Mesenchymal stem cell (in vitro differentiated cells and primary cell): ENCODE measurements around the gene GLI3.
A peak's percentile ranks its signal among the peaks of the same experiment; 100 is the strongest.

Source experiments
- DNase-seq: peaks from one replicate; pipeline ENCODE4 v3.0.0-alpha.2; 2013
- H2AFZ ChIP-seq: one replicate; pipeline ENCODE4 v1.6.1; 2013; ENCODE audit warnings: low read depth, mild to moderate bottlenecking, control low read depth, inconsistent platforms, low read length, moderate library complexity
- H2AK5ac ChIP-seq: 2 replicates; pipeline ENCODE4 v1.6.1; 2013; ENCODE audit warnings: low read length, moderate library complexity, mild to moderate bottlenecking, inconsistent platforms; ENCODE audit not compliant: severe bottlenecking
- H2BK120ac ChIP-seq: one replicate; pipeline ENCODE4 v1.6.1; 2013; ENCODE audit warnings: low read depth, mild to moderate bottlenecking, inconsistent platforms, low read length, moderate library complexity
- H2BK12ac ChIP-seq, 2 experiments: one replicate each; pipeline ENCODE4 v1.6.1; 2013; ENCODE audit warnings: inconsistent platforms in 2 of 2, low read length in 2 of 2, mild to moderate bottlenecking in 2 of 2, moderate library complexity in 2 of 2, control low read depth in 1 of 2
- H2BK15ac ChIP-seq: one replicate; pipeline ENCODE4 v1.6.1; 2013; ENCODE audit warnings: mild to moderate bottlenecking, low read depth, inconsistent platforms; ENCODE audit not compliant: poor library complexity, severe bottlenecking
- H2BK5ac ChIP-seq: 2 replicates; pipeline ENCODE4 v1.6.1; 2013; ENCODE audit warnings: low read depth, mild to moderate bottlenecking, low read length, control low read depth, inconsistent platforms; ENCODE audit not compliant: poor library complexity, severe bottlenecking
- H3K14ac ChIP-seq, 2 experiments: one replicate each; pipeline ENCODE4 v1.6.1; 2013; ENCODE audit warnings: inconsistent platforms in 2 of 2, low read length in 2 of 2, control low read depth in 1 of 2, mild to moderate bottlenecking in 1 of 2, moderate library complexity in 1 of 2
- H3K18ac ChIP-seq, 2 experiments: one replicate each; pipeline ENCODE4 v1.6.1; 2013; ENCODE audit warnings: inconsistent platforms in 2 of 2, low read length in 2 of 2, control low read depth in 1 of 2, low read depth in 1 of 2, mild to moderate bottlenecking in 1 of 2
- H3K23ac ChIP-seq, 2 experiments: one replicate each; pipeline ENCODE4 v1.6.1; 2013; ENCODE audit warnings: inconsistent platforms in 2 of 2, low read length in 2 of 2, mild to moderate bottlenecking in 2 of 2, moderate library complexity in 2 of 2, control low read depth in 1 of 2
- H3K27ac ChIP-seq: 2 replicates; pipeline ENCODE4 v1.5.1; 2013; ENCODE audit warnings: mild to moderate bottlenecking, moderate library complexity, low read length, control low read depth, inconsistent platforms; ENCODE audit not compliant: poor library complexity, severe bottlenecking
- H3K27me3 ChIP-seq, 2 experiments: 2 replicates each; pipeline versions ENCODE4 v1.6.1 to v1.7.0; 2013; ENCODE audit warnings: low read length in 2 of 2, mild to moderate bottlenecking in 2 of 2, moderate library complexity in 2 of 2, control low read depth in 1 of 2, inconsistent platforms in 1 of 2; ENCODE audit not compliant: control insufficient read depth in 1 of 2, insufficient read depth in 1 of 2
- H3K36me3 ChIP-seq, 2 experiments: 2 replicates each; pipeline versions ENCODE4 v1.6.1 to v1.7.0; 2013; ENCODE audit warnings: low read length in 2 of 2, control low read depth in 1 of 2, inconsistent platforms in 1 of 2, low read depth in 1 of 2, mild to moderate bottlenecking in 1 of 2; ENCODE audit not compliant: insufficient read depth in 2 of 2, control insufficient read depth in 1 of 2
- H3K4ac ChIP-seq, 2 experiments: one replicate each; pipeline ENCODE4 v1.6.1; 2013; ENCODE audit warnings: inconsistent platforms in 2 of 2, low read length in 2 of 2, mild to moderate bottlenecking in 2 of 2, moderate library complexity in 2 of 2, control low read depth in 1 of 2, low read depth in 1 of 2
- H3K4me1 ChIP-seq: 2 replicates; pipeline ENCODE4 v1.6.1; 2013; ENCODE audit warnings: low read depth, low read length, control low read depth; ENCODE audit not compliant: control insufficient read depth, insufficient read depth
- H3K4me2 ChIP-seq: 2 replicates; pipeline ENCODE4 v1.6.1; 2013; ENCODE audit warnings: low read length, mild to moderate bottlenecking, inconsistent platforms; ENCODE audit not compliant: poor library complexity, severe bottlenecking
- H3K4me3 ChIP-seq, 2 experiments: 2 replicates each; pipeline versions ENCODE4 v1.5.1 to v1.7.0; 2013; ENCODE audit warnings: low read length in 2 of 2, mild to moderate bottlenecking in 2 of 2, control low read depth in 1 of 2, low read depth in 1 of 2; ENCODE audit not compliant: insufficient read depth in 1 of 2
- H3K79me1 ChIP-seq: replicated peaks from 2 replicates; pipeline ENCODE4 v1.6.1; 2013; ENCODE audit warnings: mild to moderate bottlenecking, control low read depth, low read length, inconsistent platforms; ENCODE audit not compliant: poor library complexity, severe bottlenecking
- H3K9ac ChIP-seq: 2 replicates; pipeline ENCODE4 v1.7.0; 2013; ENCODE audit warnings: mild to moderate bottlenecking, low read length, moderate library complexity
- H3K9me3 ChIP-seq: 2 replicates; pipeline ENCODE4 v1.7.0; 2013; ENCODE audit warnings: mild to moderate bottlenecking, low read length; ENCODE audit not compliant: control insufficient read depth
- H4K8ac ChIP-seq: one replicate; pipeline ENCODE4 v1.6.1; 2013; ENCODE audit warnings: inconsistent platforms, mild to moderate bottlenecking, low read length, moderate library complexity
- H4K91ac ChIP-seq: one replicate; pipeline ENCODE4 v1.6.1; 2013; ENCODE audit warnings: mild to moderate bottlenecking, low read length, inconsistent platforms
- WGBS: methylation state at CpG from one replicate; pipeline ENCODE4 v1.1.7; 2013; ENCODE audit warnings: mixed read lengths; 5-methylcytosine and 5-hydroxymethylcytosine counted together

The GLI3 gene

GRCh38 chr7:42080841-42081586 is 156.0 kb downstream of the GLI3 start:
- peak overlapping the region; percentile 51 for H4K8ac ChIP-seq
- H3K9me3 ChIP-seq: no peaks in the 10 kb centered on the region
- no peak overlapping the region for H3K23ac ChIP-seq
- H3K36me3 ChIP-seq: peaks cover 0 to 4% of the 10 kb centered on the region in 2 experiments
- no peak overlapping the region for H3K4ac ChIP-seq
- peak overlapping the region; percentile 51 for H3K4me2 ChIP-seq
- no peak overlapping the region for H4K91ac ChIP-seq
- no peak for DNase-seq
- H3K27ac ChIP-seq: peak overlapping the region; percentile 69
- peaks cover 3% of the 10 kb centered on the region for H3K79me1 ChIP-seq
- no peak overlapping the region for H3K14ac ChIP-seq
- H2BK120ac ChIP-seq: no peak overlapping the region
- no peak overlapping the region for H2AFZ ChIP-seq
- 70% methylated on average over 13 of the region's 15 CpGs for WGBS
- peaks cover 16% of the 10 kb centered on the region for H3K4me1 ChIP-seq
- H2BK15ac ChIP-seq: no peak overlapping the region
- H3K27me3 ChIP-seq: no peaks in the 10 kb centered on the region
- peak overlapping the region; percentile 59 for H2BK5ac ChIP-seq
- H3K9ac ChIP-seq: no peak overlapping the region
- H2BK12ac ChIP-seq: no peak overlapping the region
- H3K4me3 ChIP-seq: no peak overlapping the region
- H3K18ac ChIP-seq: no peak overlapping the region
- no peak overlapping the region for H2AK5ac ChIP-seq

DNA sequence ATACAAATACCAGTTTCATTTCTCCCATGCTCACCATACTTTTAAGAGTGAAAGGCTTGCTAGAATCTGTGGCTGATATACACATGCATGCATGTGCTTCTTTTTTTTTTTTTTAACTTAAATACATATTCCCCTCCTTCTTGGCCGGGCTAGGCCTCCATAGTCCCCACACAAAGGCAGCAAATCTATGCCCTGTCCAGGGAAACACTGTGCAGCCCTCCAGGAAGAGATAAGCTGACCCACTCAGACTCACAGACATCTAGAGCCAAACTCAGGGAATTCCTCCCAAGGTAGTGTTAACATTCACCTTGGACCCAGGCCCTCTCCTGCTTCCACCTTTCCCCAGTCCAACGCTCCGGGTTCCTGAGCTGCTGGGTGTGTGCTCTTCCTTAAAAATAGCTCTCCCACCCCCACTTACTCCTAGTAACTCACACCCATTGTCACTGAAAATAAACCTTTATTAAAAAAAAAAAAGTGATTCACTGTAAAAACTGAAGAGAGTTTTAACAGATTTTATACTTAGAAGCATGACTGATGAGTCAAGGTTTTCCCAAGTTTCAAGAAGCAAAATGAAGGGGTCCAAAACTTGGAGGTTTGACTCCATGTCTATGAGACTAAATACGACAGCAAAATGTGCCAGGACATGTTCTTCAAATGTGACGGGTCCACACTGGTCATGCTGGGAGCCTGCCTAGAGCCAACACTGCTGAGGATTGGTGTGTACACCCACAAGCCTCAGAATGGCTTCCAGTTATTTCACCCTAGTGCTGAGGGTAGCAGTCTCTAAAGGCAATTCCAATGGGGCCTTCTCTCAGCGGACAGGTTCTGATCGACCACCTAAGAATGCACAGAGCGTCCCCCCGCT is 159.5 kb downstream of the GLI3 start:
- no peak overlapping the region for H3K9ac ChIP-seq
- H3K23ac ChIP-seq: no peak overlapping the region
- no peaks in the 10 kb centered on the region for H3K9me3 ChIP-seq
- no peaks in the 10 kb centered on the region for H3K27me3 ChIP-seq
- H3K4ac ChIP-seq: no peak overlapping the region
- H2BK15ac ChIP-seq: no peak overlapping the region
- H2AFZ ChIP-seq: no peak overlapping the region
- H4K91ac ChIP-seq: no peak overlapping the region
- WGBS: 95% methylated on average over 9 of the region's 9 CpGs
- no peak overlapping the region for H2BK120ac ChIP-seq
- DNase-seq: no peak
- H3K4me3 ChIP-seq: no peak overlapping the region
- no peak overlapping the region for H3K27ac ChIP-seq
- peaks cover 0 to 28% of the 10 kb centered on the region in 2 experiments for H3K36me3 ChIP-seq
- H4K8ac ChIP-seq: no peak overlapping the region
- peak overlapping the region in 1 of 2 experiments; percentile 63 for H2BK12ac ChIP-seq
- no peak overlapping the region for H3K4me2 ChIP-seq
- peaks cover 5% of the 10 kb centered on the region for H3K79me1 ChIP-seq
- peak overlapping the region; percentile 18 for H2AK5ac ChIP-seq
- no peak overlapping the region for H2BK5ac ChIP-seq
- H3K4me1 ChIP-seq: peaks cover 16% of the 10 kb centered on the region
- H3K18ac ChIP-seq: peak overlapping the region in 1 of 2 experiments; percentile 5
- no peak overlapping the region for H3K14ac ChIP-seq

DNA sequence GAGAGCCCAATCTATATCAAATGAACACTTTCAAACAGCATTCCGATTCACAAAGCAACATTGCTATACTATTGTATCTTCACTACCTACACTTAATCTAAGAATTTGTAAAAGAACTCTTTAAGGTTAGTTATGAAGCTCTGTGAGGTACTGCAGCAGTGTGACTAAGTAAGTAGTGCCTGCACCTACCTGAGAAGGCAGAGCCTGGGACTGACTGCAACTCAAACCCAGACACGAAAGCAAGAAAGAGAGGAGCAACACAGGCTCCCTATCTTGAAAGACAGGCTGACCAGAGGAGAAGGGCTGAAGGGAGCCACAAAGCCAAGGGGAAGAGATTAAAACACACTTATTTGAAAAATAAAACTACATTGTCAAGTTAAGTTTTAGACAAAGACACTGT is 160.1 kb downstream of the GLI3 start:
- Histone ChIP-seq H3K14ac (no peak overlapping the region), H3K36me3 (peaks cover 0 to 28% of the 10 kb centered on the region in 2 experiments), H2BK120ac (no peak overlapping the region), H3K23ac (no peak overlapping the region), H4K91ac (no peak overlapping the region), H2AK5ac (no peak overlapping the region), H3K4me3 (no peak overlapping the region), H3K9me3 (no peaks in the 10 kb centered on the region), H3K9ac (no peak overlapping the region), H2AFZ (no peak overlapping the region), H2BK5ac (no peak overlapping the region), H3K18ac (no peak overlapping the region), H3K4me1 (peaks cover 12% of the 10 kb centered on the region), H3K4me2 (no peak overlapping the region), H3K27me3 (no peaks in the 10 kb centered on the region), H4K8ac (no peak overlapping the region), H3K79me1 (peaks cover 5% of the 10 kb centered on the region), H2BK15ac (no peak overlapping the region), H3K27ac (no peak overlapping the region), H3K4ac (no peak overlapping the region), H2BK12ac (no peak overlapping the region)
- no peak for DNase-seq
- WGBS: 100% methylated on average over 1 of the region's 2 CpGs

DNA sequence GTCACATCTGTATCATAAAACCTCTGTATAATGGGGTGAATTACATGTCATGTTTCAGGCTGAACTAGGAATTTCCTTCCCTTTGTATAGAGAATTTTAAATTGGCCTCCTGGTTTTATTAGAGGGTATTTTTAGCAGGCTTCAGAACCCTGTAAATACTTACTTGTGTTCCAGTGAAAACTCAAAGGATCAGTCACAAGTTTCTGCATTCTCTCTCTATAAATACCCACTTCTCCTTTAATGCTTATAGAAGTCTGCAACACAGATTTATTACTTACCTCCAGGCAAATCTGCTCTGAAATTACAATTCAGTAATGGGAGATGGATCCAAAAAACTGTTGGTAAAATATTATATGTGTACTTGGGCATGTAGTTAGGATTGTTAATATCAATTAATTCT is 161.6 kb downstream of the GLI3 start:
- Histone ChIP-seq H2AK5ac (no peak overlapping the region), H3K27me3 (no peaks in the 10 kb centered on the region), H2BK15ac (no peak overlapping the region), H3K14ac (no peak overlapping the region), H3K4me3 (no peak overlapping the region), H3K4me1 (peaks cover 8% of the 10 kb centered on the region), H2BK120ac (no peak overlapping the region), H2BK5ac (no peak overlapping the region), H4K91ac (no peak overlapping the region), H3K4me2 (no peak overlapping the region), H2AFZ (no peak overlapping the region), H3K18ac (no peak overlapping the region), H3K9me3 (no peaks in the 10 kb centered on the region), H3K27ac (no peak overlapping the region), H3K36me3 (peaks cover 0 to 28% of the 10 kb centered on the region in 2 experiments), H2BK12ac (no peak overlapping the region), H3K23ac (no peak overlapping the region), H3K9ac (no peak overlapping the region), H3K79me1 (peaks cover 5% of the 10 kb centered on the region), H3K4ac (no peak overlapping the region), H4K8ac (no peak overlapping the region)
- no peak for DNase-seq
